ENCODE data around the gene STAC3. TPM values are rescaled to one million over a fixed set of nuclear protein-coding genes. Genes with fewer than 3 reads are reported as not detected.

STAC3 gene
- total RNA-seq, 1 donor from 2014 or later: 1.3 TPM

GRCh38 chr12:57194253-57194652 is 56.7 kb downstream of the STAC3 start:
- no peaks in the 10 kb centered on the region for H3K4me1 Mint-ChIP-seq (ENCODE audit: low read depth)
- peaks cover 58% of the 10 kb centered on the region for H3K36me3 Mint-ChIP-seq (ENCODE audit: low read depth)
- H3K27ac Mint-ChIP-seq (ENCODE audit: unreplicated experiment): no peak overlapping the region
- no peak overlapping the region for H3K4me3 Mint-ChIP-seq (ENCODE audit: unreplicated experiment)
- no peak for TF ChIP-seq CTCF (IDR thresholded peaks at IDR 0.05)
- DNase-seq (ENCODE audit: low spot score): no peak
- no peaks in the 10 kb centered on the region for H3K9me3 Mint-ChIP-seq (ENCODE audit: low read depth)
- H3K27me3 Mint-ChIP-seq (ENCODE audit: low read depth): no peaks in the 10 kb centered on the region

GRCh38 chr12:57193706-57194245 is 57.2 kb downstream of the STAC3 start:
- H3K27ac Mint-ChIP-seq (ENCODE audit: unreplicated experiment): no peak overlapping the region
- H3K4me3 Mint-ChIP-seq (ENCODE audit: unreplicated experiment): no peak overlapping the region
- H3K27me3 Mint-ChIP-seq (ENCODE audit: low read depth): no peaks in the 10 kb centered on the region
- TF ChIP-seq CTCF (IDR thresholded peaks at IDR 0.05): no peak
- no peak for DNase-seq (ENCODE audit: low spot score)
- H3K4me1 Mint-ChIP-seq (ENCODE audit: low read depth): no peaks in the 10 kb centered on the region
- no peaks in the 10 kb centered on the region for H3K9me3 Mint-ChIP-seq (ENCODE audit: low read depth)
- peaks cover 58% of the 10 kb centered on the region for H3K36me3 Mint-ChIP-seq (ENCODE audit: low read depth)

Small RNAs within 50 kb of the gene (microRNA-seq; reads per million reads assigned to microRNA genes)
- 16.6 reads per million, percentile 32 among the genes with 10 or more reads in this experiment for gene MIR1228 (ENCODE audit: borderline number of aligned reads)

Other genes starting within 250 kb of the STAC3 start
- 5.8 to 6.1 TPM (median 6.0 TPM) in 3 replicates for gene ZBTB39, start 244.6 kb downstream of the STAC3 start, total RNA-seq
- not detected in 3 replicates for gene TAC3, start 234.7 kb downstream of the STAC3 start, total RNA-seq
- 0.48 TPM in 1 of 3 replicates, not detected in the others for gene MYO1A, start 201.1 kb downstream of the STAC3 start, total RNA-seq
- gene NEMP1, start 172.4 kb downstream of the STAC3 start, total RNA-seq: 11.7 to 14.7 TPM (median 12.9 TPM) in 3 replicates
- gene NAB2, start 162.1 kb downstream of the STAC3 start, total RNA-seq: 30.7 to 32.5 TPM (median 31.1 TPM) in 3 replicates
- gene STAT6, start 139.8 kb downstream of the STAC3 start, total RNA-seq: 89.4 to 101 TPM (median 94.2 TPM) in 3 replicates
- gene LRP1, start 122.7 kb downstream of the STAC3 start, total RNA-seq: 448 to 583 TPM (median 463 TPM) in 3 replicates
- gene LRP1-AS, start 103.6 kb downstream of the STAC3 start, total RNA-seq: not detected in 3 replicates
- 75.4 to 85.4 TPM (median 82.8 TPM) in 3 replicates for gene NXPH4, start 34.4 kb downstream of the STAC3 start, total RNA-seq
- 112 to 292 TPM (median 291 TPM) in 3 replicates for gene SHMT2, start 21.5 kb downstream of the STAC3 start, total RNA-seq
- gene R3HDM2, start 179.9 kb upstream of the STAC3 start, total RNA-seq: 43.4 to 61.8 TPM (median 46.5 TPM) in 3 replicates
- gene INHBC, start 183.6 kb upstream of the STAC3 start, total RNA-seq: not detected in 3 replicates
- 0.77 to 8.5 TPM (median 8.4 TPM) in 3 replicates for gene INHBE, start 204.1 kb upstream of the STAC3 start, total RNA-seq
- gene GLI1, start 208.6 kb upstream of the STAC3 start, total RNA-seq: 6.2 to 8.3 TPM (median 6.8 TPM) in 3 replicates
- 2.9 to 3.1 TPM in 2 of 3 replicates, not detected in the other for gene ARHGAP9, start 228.7 kb upstream of the STAC3 start, total RNA-seq
- 176 to 350 TPM (median 331 TPM) in 3 replicates for gene MARS1, start 236.9 kb upstream of the STAC3 start, total RNA-seq